H1 (cell line): ENCODE data around the gene PGLYRP2. TPM values are rescaled to one million over a fixed set of nuclear protein-coding genes. Genes with fewer than 3 reads are reported as not detected.

Experiments used
- BCL11A ChIP-seq, 2 experiments: IDR thresholded peaks; one replicate each; pipeline ENCODE4 v1.6.1; 2011; ENCODE audit warnings: low read depth in 2 of 2, low read length in 2 of 2, mild to moderate bottlenecking in 2 of 2
- BRCA1 ChIP-seq: IDR thresholded peaks from 2 replicates; pipeline ENCODE4 v1.6.1; 2012; ENCODE audit warnings: low read depth, low read length, improper control_type of control experiment
- CHD2 ChIP-seq: IDR thresholded peaks from 2 replicates; pipeline ENCODE4 v1.6.1; 2012; ENCODE audit warnings: low read length, improper control_type of control experiment
- FOSL1 ChIP-seq: IDR thresholded peaks from 2 replicates; pipeline ENCODE4 v1.6.1; 2011; ENCODE audit warnings: mild to moderate bottlenecking, low read depth, low read length, moderate library complexity; ENCODE audit not compliant: insufficient read depth
- GABPA ChIP-seq: IDR thresholded peaks from 2 replicates; pipeline ENCODE4 v1.6.1; 2011; ENCODE audit warnings: mild to moderate bottlenecking, low read length, moderate library complexity, borderline replicate concordance; ENCODE audit not compliant: insufficient read depth
- KDM1A ChIP-seq: fragments of 200-600, 300-600 bp; sonication (generic); IDR thresholded peaks from 2 replicates; pipeline ENCODE4 v1.7.1; 2016; ENCODE audit warnings: mild to moderate bottlenecking, low read length, borderline replicate concordance
- KDM5A ChIP-seq: fragments of 200-600 bp; IDR thresholded peaks from 2 replicates; pipeline ENCODE4 v1.7.1; 2012; ENCODE audit warnings: mild to moderate bottlenecking, low read length, inconsistent platforms, mixed read lengths
- NRF1 ChIP-seq: IDR thresholded peaks from 2 replicates; pipeline ENCODE4 v1.6.1; 2011; ENCODE audit warnings: mild to moderate bottlenecking, low read depth, low read length, improper control_type of control experiment
- SIRT6 ChIP-seq: IDR thresholded peaks from one replicate; pipeline ENCODE4 v1.7.1; 2012; ENCODE audit warnings: low read length, inconsistent platforms
- SIX5 ChIP-seq: IDR thresholded peaks from 2 replicates; pipeline ENCODE4 v1.6.1; 2011; ENCODE audit warnings: mild to moderate bottlenecking, low read depth, low read length
- polyA plus RNA-seq, 7 experiments: library from polyadenylated mRNA; depleted of rRNA in 3 of 7; stranded (reverse) in 5 of 7; unstranded in 2 of 7; fragments of >200 nt in 5 of 7; fragments of 200-250 nt in 2 of 7; gene quantifications; 1 replicate in 5 of 7; 2 replicates in 1 of 7; 4 replicates in 1 of 7; pipeline versions ENCODE4 v1.2.1 to v1.2.3, GENCODE V29; 2011 to 2013; ENCODE audit warnings: missing spikeins in 2 of 7, mixed read lengths in 2 of 7
- total RNA-seq: library from RNA; stranded (reverse); fragmentation: NEBNext Ultra II Directional; extraction: Animal tissue kit (Norgen Biotek cat#: 25700); gene quantifications from 2 replicates; pipeline ENCODE4 v1.2.1, GENCODE V29; 2021

PGLYRP2 gene
- total and polyA plus RNA-seq, 2 of the 8 experiments (the other 6 are each of a cell fraction or from before 2014, with no cell fraction given), result not detected

DNA sequence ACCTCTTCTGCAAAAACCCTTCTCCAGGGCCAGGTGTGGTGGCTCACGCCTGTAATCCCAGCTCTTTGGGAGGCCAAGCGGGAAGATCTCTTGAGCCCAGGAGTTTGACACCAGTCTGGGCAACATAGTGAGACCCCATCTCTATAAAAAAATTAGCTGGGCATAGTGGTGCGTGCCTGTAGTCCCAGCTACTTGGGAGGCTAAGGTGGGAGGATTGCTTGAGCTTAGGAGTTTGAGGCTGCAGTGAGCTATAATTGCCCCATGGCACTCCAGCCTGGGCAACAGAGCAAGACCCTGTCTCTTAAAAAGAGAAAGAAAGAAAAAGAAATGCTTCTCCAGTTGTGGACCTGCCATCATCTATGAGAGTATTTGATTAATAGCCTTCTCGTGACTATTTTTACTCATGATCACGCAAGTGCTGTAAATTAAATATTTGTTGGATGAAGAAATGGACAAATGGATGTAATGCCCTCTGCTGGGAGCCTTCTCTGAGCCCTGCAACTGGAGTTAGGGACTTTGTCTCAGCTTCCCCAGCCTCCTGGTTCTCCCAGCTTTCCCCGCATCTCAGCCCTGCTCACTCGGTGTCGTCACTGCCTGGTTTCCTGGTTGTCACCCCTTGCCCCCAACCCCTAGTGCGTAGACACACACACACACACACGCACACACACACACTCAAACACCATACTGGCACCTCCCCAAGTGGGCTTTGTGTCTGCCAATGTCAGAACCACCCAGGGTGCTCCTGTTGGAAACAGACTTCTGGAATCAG lies 41.8 kb downstream of the PGLYRP2 start (continued):
- TF ChIP-seq BCL11A (IDR thresholded peaks at IDR 0.05; ENCODE audit: low read depth in 2 of 2, low read length in 2 of 2) (no peak), BRCA1 (no peak), NRF1 (no peak), CHD2 (no peak), FOSL1 (no peak), KDM1A (no peak), GABPA (no peak), KDM5A (no peak), SIRT6 (no peak), SIX5 (no peak)
